GM12878 (cell line): ENCODE results near the gene IL17RA. TPM values are rescaled to one million over a fixed set of nuclear protein-coding genes. Genes with fewer than 3 reads are reported as not detected.

Experiments
- ASH2L ChIP-seq: fragments of 300-600, 200-600 bp; sonication (generic); IDR thresholded peaks from 2 replicates; pipeline ENCODE4 v1.6.1; 2017; ENCODE audit warnings: low read depth, mild to moderate bottlenecking, borderline replicate concordance
- ATF7 ChIP-seq: fragments of 450-650 bp; IDR thresholded peaks from 2 replicates; pipeline ENCODE4 v1.6.1; 2016; ENCODE audit warnings: low read depth, mild to moderate bottlenecking
- BHLHE40 ChIP-seq, 2 experiments: fragments of 450-650 bp in 1 of 2; IDR thresholded peaks; 2 replicates each; pipeline ENCODE4 v1.6.1; 2011 to 2017; ENCODE audit warnings: low read depth in 2 of 2, borderline replicate concordance in 1 of 2, improper control_type of control experiment in 1 of 2, low read length in 1 of 2, mild to moderate bottlenecking in 1 of 2
- CREB1 ChIP-seq: IDR thresholded peaks from 2 replicates; pipeline ENCODE4 v1.6.1; 2012; ENCODE audit warnings: low read depth, mild to moderate bottlenecking, inconsistent platforms
- CREM ChIP-seq: IDR thresholded peaks from 2 replicates; pipeline ENCODE4 v1.6.1; 2014; ENCODE audit warnings: antibody characterized with exemption, low read depth
- E4F1 ChIP-seq: fragments of 450-650 bp; IDR thresholded peaks from 2 replicates; pipeline ENCODE4 v1.6.1; 2018; ENCODE audit warnings: borderline replicate concordance, mild to moderate bottlenecking; ENCODE audit not compliant: partially characterized antibody
- EED ChIP-seq: sonication (generic); IDR thresholded peaks from 2 replicates; pipeline ENCODE4 v1.6.1; 2016; ENCODE audit warnings: antibody characterized with exemption, low read depth
- FOXM1 ChIP-seq: IDR thresholded peaks from 2 replicates; pipeline ENCODE4 v1.6.1; 2012; ENCODE audit warnings: low read depth, mild to moderate bottlenecking, inconsistent platforms, low read length, moderate library complexity
- IKZF2 ChIP-seq, 2 experiments: fragments of 450-650 bp; IDR thresholded peaks; 2 replicates each; pipeline ENCODE4 v1.6.1; 2017; ENCODE audit warnings: mild to moderate bottlenecking in 2 of 2, moderate library complexity in 2 of 2
- MTA3 ChIP-seq: IDR thresholded peaks from 2 replicates; pipeline ENCODE4 v1.6.1; 2012; ENCODE audit warnings: low read length, inconsistent platforms, borderline replicate concordance
- MYC ChIP-seq: IDR thresholded peaks from 2 replicates; pipeline ENCODE4 v1.6.1; 2011; ENCODE audit warnings: mild to moderate bottlenecking, low read length, moderate library complexity, inconsistent platforms; ENCODE audit not compliant: insufficient read depth, insufficient replicate concordance, insufficient read length, severe bottlenecking
- PAX5 ChIP-seq: IDR thresholded peaks from 2 replicates; pipeline ENCODE4 v1.6.1; 2011; ENCODE audit warnings: low read depth, low read length, borderline replicate concordance
- POU2F2 ChIP-seq: IDR thresholded peaks from 3 replicates; pipeline ENCODE4 v1.6.1; 2011; ENCODE audit warnings: low read depth, mild to moderate bottlenecking, low read length, borderline replicate concordance
- REST ChIP-seq: IDR thresholded peaks from 2 replicates; pipeline ENCODE4 v1.6.1; 2012; ENCODE audit warnings: mild to moderate bottlenecking, low read depth, low read length
- SIX5 ChIP-seq: IDR thresholded peaks from 2 replicates; pipeline ENCODE4 v1.6.1; 2011; ENCODE audit warnings: mild to moderate bottlenecking, low read depth, low read length, moderate library complexity; ENCODE audit not compliant: severe bottlenecking
- ZZZ3 ChIP-seq: IDR thresholded peaks from 2 replicates; pipeline ENCODE4 v1.6.1; 2011; ENCODE audit warnings: low read depth; ENCODE audit not compliant: control insufficient read depth, insufficient read length
- polyA plus RNA-seq, 11 experiments: library from polyadenylated mRNA; depleted of rRNA in 4 of 11; unstranded in 6 of 11; stranded (reverse) in 5 of 11; fragments of >200 nt; fragmentation: Nextera tagmentation in 4 of 11; fragmentation: Illumina TruSeq in 1 of 11; extraction: Ambion mirVana in 4 of 11; extraction: Trizol in 1 of 11; gene quantifications; 1 replicate in 1 of 11; 2 replicates in 10 of 11; pipeline versions ENCODE4 v1.2.1 to v1.2.3, GENCODE V29; 2011 to 2016; ENCODE audit warnings: inconsistent platforms in 2 of 11, missing spikeins in 2 of 11, low read depth in 1 of 11
- total RNA-seq, 4 experiments: library from RNA; depleted of rRNA in 3 of 4; stranded (reverse); fragments of >200 nt in 3 of 4; fragmentation: Illumina TruSeq in 1 of 4; extraction: Trizol in 1 of 4; gene quantifications; 2 replicates each; pipeline versions ENCODE4 v1.2.1 to v1.2.3, GENCODE V29; 2013 to 2021
- TF ChIP-seq, protein P1 (sequence below): fragments of 450-650 bp; IDR thresholded peaks from 2 replicates; pipeline ENCODE4 v1.6.1; 2017; ENCODE audit warnings: mild to moderate bottlenecking, moderate library complexity

Gene IL17RA
- total and polyA plus RNA-seq, 10 of the 15 experiments (the other 5 are each of a cell fraction or from before 2014, with no cell fraction given) = 0.71 to 10.2 (median 4.2) TPM

DNA sequence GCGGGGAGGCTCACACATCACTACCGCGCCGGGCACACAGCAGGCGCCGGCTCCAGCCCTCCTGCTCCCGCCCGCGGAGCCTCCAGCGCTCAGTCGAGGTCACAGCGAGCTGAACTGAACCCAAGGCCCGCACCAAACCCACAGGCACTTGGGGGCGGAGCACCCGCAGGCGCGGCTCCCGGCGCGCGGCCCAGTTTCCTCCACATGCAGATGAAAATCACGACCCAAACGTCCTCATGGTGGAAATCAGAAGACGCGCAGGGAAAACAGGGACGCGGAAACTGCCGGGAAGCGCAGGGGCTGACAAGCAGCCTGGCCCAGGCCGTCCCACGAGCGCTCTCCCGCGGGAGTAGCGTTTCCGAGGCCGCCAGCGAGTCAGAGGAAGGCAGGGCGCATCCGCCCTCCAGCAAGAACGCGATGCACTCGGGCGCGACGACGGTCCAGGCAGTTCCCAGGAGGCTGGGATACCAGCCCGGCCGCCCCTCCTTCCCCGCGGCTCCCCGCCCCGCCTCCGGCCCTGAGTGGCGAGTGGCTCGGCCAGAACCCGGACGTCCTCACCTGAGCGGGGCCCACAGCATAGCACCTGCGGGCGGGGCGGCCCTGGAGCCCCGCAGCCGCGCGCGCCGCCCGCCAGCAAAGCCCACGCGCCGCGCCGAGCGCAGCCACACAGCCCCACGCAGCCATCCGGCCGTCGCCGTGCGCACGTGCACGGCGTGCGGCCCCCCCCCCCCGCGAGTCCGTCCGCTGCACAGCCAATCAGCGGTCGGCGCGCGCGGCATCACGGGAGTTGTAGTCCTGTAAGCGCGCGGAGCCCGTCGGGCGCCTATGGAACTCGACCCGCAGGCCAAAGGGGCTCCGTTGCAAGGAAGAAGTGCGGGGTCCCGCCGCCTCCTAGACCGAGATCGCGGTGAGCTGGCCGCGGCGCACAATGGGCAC, 74.0 kb downstream of the IL17RA start, which contains the start of gene HDHD5 (continued):
- TF ChIP-seq REST = 0 out of 2 replicates have a peak, but pooled peaks have one; percentile 18
- peak; percentile 57; the same call in 1 of the 2 replicates for TF ChIP-seq PAX5
- TF ChIP-seq, protein P1, sequence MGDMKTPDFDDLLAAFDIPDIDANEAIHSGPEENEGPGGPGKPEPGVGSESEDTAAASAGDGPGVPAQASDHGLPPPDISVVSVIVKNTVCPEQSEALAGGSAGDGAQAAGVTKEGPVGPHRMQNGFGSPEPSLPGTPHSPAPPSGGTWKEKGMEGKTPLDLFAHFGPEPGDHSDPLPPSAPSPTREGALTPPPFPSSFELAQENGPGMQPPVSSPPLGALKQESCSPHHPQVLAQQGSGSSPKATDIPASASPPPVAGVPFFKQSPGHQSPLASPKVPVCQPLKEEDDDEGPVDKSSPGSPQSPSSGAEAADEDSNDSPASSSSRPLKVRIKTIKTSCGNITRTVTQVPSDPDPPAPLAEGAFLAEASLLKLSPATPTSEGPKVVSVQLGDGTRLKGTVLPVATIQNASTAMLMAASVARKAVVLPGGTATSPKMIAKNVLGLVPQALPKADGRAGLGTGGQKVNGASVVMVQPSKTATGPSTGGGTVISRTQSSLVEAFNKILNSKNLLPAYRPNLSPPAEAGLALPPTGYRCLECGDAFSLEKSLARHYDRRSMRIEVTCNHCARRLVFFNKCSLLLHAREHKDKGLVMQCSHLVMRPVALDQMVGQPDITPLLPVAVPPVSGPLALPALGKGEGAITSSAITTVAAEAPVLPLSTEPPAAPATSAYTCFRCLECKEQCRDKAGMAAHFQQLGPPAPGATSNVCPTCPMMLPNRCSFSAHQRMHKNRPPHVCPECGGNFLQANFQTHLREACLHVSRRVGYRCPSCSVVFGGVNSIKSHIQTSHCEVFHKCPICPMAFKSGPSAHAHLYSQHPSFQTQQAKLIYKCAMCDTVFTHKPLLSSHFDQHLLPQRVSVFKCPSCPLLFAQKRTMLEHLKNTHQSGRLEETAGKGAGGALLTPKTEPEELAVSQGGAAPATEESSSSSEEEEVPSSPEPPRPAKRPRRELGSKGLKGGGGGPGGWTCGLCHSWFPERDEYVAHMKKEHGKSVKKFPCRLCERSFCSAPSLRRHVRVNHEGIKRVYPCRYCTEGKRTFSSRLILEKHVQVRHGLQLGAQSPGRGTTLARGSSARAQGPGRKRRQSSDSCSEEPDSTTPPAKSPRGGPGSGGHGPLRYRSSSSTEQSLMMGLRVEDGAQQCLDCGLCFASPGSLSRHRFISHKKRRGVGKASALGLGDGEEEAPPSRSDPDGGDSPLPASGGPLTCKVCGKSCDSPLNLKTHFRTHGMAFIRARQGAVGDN = peak; percentile 85
- no peak for TF ChIP-seq ATF7
- TF ChIP-seq SIX5 = peak; percentile 73
- no peak for TF ChIP-seq ASH2L
- TF ChIP-seq ZZZ3 = no peak
- TF ChIP-seq MYC = no peak
- peak; percentile 100 for TF ChIP-seq BHLHE40 (IDR thresholded peaks at IDR 0.05; ENCODE audit: borderline replicate concordance in 1 of 2, low read depth in 2 of 2, low read length in 1 of 2)
- TF ChIP-seq IKZF2 (IDR thresholded peaks at IDR 0.05) = peak; percentile 36 to 56; a peak in 3 of 4 replicates
- TF ChIP-seq CREM = peak; percentile 27; the same call in 1 of the 2 replicates
- peak; percentile 50; the same call in 1 of the 2 replicates for TF ChIP-seq CREB1
- TF ChIP-seq POU2F2 = no peak
- peak; percentile 42; the same call in 1 of the 2 replicates for TF ChIP-seq EED
- no peak for TF ChIP-seq MTA3
- no peak for TF ChIP-seq FOXM1
- no peak for TF ChIP-seq E4F1
